Measurements from ENCODE around the gene JAML.
A peak's percentile ranks its signal among the peaks of the same experiment; 100 is the strongest.

Gene JAML

GRCh38 chr11:118148856-118149255 lies 76.0 kb downstream of the JAML start:
- no peak overlapping the region for H3K4me3 ChIP-seq (ENCODE audit: low read depth, low read length)

- H3K4me3 ChIP-seq (ENCODE audit: low read depth, low read length), result no peak overlapping the region
Measured at GRCh38 chr11:118148240-118148639, 76.6 kb downstream of the JAML start.

- no peak overlapping the region for H3K4me3 ChIP-seq (ENCODE audit: low read depth, low read length)
Measured at GRCh38 chr11:118147502-118147901, 77.3 kb downstream of the JAML start.

- peak overlapping the region; percentile 55 for H3K4me3 ChIP-seq (ENCODE audit: low read depth, low read length)
Measured at GRCh38 chr11:118146554-118146953, 78.3 kb downstream of the JAML start.

- peak overlapping the region; percentile 55 for H3K4me3 ChIP-seq (ENCODE audit: low read depth, low read length)
Measured at GRCh38 chr11:118145285-118146227, 79.3 kb downstream of the JAML start.

- no peak overlapping the region for H3K4me3 ChIP-seq (ENCODE audit: low read depth, low read length)
Measured at GRCh38 chr11:118144301-118145268, 80.2 kb downstream of the JAML start.

Measured in iPS-11a (cell line).